LNCaP clone FGC (cell line): ENCODE measurements around the gene IMMP2L.

Experiments
- DNase-seq: peaks from one replicate; pipeline ENCODE4 v3.0.0-alpha.2; 2011; ENCODE audit warnings: low read depth
- H3K4me3 ChIP-seq: 2 replicates; pipeline ENCODE4 v1.5.1; 2011; ENCODE audit warnings: mild to moderate bottlenecking, low read depth, low read length, control low read depth
- CTCF ChIP-seq: IDR thresholded peaks from 2 replicates; pipeline ENCODE4 v1.5.1; 2012; ENCODE audit warnings: mild to moderate bottlenecking; ENCODE audit not compliant: control insufficient read depth, insufficient read depth; ENCODE audit errors: extremely low read depth

The IMMP2L gene

DNA sequence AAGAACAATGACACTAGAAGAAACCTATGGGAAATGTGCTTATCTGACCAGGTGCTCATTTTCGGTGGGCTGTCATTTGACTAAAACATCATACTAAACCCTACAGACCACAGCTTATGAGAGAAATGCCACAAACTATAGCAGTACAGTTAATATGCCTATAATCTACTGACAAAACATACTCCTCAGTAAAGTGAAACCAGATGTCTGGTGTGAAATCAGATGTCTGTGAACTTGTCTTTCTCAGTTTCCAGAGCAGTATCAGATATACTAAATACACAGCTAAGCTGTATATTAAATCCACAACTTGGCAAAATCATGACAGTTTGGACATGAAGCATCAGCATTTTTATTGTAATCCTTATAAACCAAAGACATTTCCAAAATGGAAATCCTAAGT lies 3.3 kb downstream of the IMMP2L start:
- no peak for DNase-seq
- H3K4me3 ChIP-seq = no peak overlapping the region
- no peak for TF ChIP-seq CTCF

DNA sequence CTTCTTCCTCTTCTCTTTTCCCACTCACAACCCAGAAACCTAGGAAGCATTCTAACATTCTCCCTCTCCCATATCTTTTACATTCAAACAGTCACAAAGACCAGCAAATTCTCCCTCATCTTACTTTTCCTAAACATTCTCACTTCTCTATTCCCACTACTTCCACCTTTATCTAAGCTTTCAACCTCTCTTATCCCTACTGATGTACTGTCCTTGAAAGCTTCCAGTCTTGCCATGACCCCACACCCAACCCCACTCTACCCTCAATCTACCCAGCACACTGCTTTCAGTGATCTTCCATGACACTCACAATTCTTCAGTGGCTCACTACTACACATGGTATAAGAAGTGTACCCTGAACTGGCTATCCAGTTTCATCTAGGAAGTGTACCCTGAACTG lies 5.3 kb downstream of the IMMP2L start:
- no peak for DNase-seq
- no peak for TF ChIP-seq CTCF
- no peak overlapping the region for H3K4me3 ChIP-seq

- H3K4me3 ChIP-seq = no peak overlapping the region
- DNase-seq = no peak
- TF ChIP-seq CTCF = no peak
Measured at GRCh38 chr7:111554086-111554485, 8.2 kb downstream of the IMMP2L start.

- TF ChIP-seq CTCF = no peak
- H3K4me3 ChIP-seq = no peak overlapping the region
- DNase-seq = no peak
Measured at GRCh38 chr7:111541067-111541466, 21.2 kb downstream of the IMMP2L start.

- DNase-seq = peak; percentile 61
- H3K4me3 ChIP-seq = no peak overlapping the region
- TF ChIP-seq CTCF = no peak
Measured at GRCh38 chr7:111540199-111540815, 22.0 kb downstream of the IMMP2L start.

- TF ChIP-seq CTCF = no peak
Measured at GRCh38 chr7:111537134-111537533, 25.2 kb downstream of the IMMP2L start.

More at GRCh38 chr7:111537134-111537533, 25.2 kb downstream of the IMMP2L start:
- H3K4me3 ChIP-seq = no peak overlapping the region
- DNase-seq = no peak
